DMS79 (cell line): ENCODE data around the gene AIP.
A peak's percentile ranks its signal among the peaks of the same experiment; 100 is the strongest.

Source experiments
- DNase-seq: peaks from one replicate; lab custom pipeline; 2025; lab: John Stamatoyannopoulos, UW

AIP gene

DNA sequence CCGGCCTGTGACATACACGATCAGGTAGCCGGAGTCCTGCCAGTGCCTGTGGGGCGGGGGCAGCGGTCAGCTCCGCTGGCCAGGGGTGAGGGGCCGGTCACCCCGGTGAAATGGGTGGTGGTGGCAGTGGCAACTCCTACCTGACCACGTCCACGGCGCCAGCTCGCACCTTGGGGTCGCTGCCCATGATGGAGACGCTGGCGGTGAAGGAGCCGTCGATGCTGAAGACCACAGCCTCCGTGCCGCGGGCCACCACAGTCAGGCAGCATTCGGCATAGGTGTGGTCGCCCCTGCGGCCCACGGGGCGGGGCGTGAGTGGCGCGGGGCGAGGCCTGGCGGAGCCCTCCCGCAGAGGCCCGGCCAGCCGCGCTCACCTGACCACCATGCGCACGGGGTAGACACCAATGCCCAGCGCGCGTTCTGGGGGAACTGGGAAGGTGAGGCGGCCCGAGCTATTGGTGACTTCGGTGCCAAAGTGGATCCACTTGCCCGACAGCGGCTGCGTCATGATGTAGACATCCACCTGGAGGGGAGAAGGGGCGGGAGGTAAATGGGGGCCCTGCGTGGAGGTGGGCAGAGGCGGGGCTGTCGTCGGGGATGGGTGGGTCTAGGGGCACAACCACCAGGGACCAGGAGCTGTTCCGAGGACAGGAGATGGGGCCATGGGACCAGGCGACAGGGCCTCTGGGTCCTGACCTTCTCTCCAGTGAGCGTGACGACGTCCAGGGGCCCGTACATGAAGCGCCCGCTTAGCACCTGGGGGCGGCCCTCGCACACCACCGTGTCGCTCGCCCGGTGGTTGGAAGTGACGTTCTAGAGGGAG is 10.9 kb downstream of the AIP start:
- DNase-seq, result no peak

DNA sequence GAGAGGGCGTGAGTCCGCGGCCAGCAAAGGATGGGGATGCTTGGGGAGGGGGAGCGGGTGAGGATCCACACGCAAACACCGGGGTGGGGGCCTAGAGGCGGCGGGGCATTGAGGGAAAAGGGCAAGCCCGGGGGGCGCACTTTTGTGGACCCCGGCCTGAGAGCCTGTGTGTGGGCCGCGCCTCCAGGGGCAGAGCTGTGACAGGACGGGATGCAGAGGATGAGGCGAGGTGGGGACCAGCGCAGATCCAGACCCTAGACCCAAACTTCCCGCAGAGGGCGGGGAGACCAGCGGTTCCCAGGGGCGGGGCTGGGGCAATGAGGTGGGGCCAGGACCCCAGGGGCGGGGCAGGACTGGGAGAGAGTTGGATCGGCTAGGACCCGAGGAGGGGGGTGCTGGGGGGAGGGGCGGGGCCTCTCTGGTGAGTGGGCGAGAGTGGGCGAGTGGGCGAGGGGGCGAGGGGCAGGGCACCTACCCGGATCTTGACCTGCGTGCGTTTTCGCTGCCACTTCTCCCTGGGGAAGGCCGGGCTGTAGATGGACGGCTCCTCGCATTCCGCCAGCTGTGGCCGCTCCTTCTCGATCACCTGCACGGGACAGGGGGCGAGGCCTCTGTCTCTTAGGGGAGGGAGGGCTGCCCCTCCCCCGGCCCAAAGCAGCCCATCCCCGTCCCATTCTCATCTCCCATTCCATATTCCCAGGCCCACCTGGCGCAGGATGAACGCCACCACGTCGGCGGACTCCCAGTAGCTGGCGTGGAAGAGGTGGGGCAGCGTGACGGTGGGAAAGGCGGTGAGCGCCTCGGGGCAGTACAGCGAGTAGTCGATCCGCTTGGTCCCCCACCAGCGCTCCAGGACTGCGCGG is 11.8 kb downstream of the AIP start:
- DNase-seq, result no peak

DNA sequence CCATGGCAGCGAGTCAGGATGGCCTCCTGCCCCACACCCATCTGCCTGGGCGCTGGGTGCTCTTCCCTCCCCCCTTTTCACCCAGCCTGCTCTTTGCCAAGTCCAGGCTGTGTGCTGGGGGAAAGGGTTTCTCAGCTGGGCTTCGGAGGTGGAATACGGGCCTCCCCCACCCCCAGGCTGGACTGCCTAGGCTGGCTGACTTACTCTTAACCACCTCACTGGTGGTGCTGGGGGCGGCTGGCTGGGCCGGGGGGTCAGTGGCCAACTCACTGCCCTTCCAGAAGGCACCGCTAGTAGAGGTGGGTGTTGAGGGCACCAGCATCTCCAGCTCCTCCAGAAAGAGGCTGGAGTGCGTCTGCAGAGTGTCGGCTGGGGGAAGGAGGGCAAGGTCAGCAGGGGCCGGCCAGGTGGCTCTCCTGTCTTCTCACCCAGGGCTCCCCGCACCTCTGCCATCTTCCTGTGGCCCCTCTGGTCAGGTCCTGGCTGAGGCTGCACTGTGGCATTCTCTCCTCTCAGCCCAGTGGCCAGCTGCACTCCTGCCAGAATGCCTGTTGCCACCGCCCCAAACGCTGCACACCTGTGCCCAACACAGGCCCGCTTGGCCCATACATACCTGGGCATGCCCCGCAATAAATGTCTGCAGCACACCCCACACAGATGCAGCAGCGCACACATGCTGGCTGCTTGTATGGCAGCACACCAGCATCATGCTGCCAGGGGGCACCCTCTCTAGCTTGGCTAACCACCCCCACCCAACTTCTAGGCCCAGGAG is 12.6 kb downstream of the AIP start:
- no peak for DNase-seq

DNA sequence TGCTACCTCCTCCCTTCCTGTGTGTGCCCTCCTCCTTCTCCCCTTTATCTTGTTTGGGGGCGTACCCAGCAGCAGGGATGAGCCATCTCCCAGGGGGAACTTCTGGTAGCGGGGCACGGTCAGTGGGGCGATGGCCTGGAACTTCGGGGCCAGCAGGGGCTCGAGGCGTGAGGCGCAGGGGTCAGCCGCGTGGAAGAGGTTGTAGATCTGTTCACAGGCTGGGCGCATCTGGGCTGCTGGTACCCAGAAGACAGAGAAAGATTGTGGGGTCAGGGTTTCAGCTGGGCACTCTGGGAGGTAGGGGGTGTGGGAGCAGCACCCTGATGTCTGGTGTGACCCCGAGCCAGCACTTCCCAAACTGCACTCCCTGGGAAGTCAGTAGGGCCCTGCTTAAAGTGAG is 13.3 kb downstream of the AIP start:
- DNase-seq, result no peak

DNA sequence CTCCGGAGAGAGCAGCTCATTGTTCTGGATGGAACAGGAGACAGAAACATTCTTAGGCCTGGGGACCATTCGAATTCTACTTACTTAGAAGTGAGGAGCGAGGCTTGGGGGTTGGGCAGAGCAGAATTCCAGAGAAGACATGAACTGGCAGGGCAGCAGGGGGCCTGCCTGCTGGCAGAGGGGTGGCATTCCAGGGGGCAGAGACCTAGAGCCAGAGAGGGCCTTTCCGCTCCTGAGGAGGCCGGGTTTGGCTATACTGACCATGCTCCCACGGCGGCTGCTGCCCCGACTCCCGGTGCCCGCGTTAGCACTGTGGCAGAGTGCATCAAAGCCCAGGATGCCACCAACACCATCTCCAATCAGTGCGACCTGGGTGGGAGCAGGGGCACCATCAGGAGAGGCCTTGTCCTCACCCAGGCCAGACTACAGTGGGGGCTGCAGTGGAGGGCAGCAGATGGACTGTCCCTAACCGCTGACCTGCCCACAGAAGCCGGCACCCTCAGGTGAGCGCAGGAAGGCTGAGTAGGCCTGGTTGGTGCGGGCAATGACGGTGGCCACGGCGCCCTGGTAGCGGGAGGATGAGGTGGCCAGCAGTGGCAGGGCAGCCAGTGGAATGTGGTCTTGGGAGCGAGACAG is 14.9 kb downstream of the AIP start:
- no peak for DNase-seq

DNA sequence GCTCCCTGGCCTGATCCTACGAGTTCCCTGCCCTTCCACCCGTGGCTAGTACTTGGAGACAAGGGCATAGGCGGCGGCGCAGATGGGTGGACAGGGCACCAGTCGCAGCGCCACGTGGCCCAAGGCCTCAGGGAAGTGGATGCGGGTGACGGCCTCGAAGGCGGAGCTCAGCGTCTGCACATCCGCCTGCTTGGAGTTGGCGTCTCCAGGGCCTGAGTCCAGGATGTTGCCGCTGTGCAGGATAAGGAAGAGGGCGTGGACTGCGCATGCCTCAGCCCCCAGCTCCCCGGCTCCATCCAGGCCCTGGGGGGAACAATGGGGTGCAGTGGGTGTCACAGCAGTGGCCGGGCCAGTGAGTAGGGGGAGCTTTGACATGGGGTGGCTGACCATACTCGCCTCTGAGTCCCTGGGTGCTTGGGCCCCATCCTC is 15.7 kb downstream of the AIP start:
- no peak for DNase-seq

DNA sequence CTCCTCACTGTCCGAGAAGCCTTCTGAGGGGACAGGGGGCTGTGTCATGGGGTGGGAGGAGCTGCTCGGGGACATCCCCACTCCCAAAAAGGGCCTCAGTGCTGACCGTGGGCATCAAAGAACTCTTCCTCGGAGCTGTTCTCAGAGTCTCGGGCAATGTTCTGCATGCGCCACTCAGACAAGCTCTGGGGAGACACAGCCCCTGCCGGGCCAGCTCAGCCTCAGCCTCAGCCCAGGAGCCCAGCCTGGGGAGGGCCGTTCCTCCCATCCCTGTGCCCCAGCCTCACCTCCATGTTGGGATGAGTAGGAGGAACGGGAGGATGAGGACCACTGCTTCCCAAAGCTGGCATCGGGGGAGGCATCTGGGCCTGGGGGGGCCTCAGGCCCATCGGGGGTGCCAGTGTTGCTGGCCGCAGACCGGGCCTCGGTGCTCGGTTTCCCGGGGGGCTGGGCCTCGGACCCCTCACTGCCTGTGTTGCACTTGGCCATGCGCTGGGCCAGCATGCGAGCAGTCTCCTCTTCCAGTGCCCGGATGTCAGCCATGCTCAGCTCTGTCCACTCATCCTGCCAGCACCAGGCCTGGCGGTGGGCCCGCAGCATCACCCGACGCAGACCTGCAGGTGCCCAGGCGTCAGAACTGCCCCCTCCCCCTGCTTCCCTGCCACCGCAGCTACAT is 17.1 kb downstream of the AIP start:
- DNase-seq, result no peak

DNA sequence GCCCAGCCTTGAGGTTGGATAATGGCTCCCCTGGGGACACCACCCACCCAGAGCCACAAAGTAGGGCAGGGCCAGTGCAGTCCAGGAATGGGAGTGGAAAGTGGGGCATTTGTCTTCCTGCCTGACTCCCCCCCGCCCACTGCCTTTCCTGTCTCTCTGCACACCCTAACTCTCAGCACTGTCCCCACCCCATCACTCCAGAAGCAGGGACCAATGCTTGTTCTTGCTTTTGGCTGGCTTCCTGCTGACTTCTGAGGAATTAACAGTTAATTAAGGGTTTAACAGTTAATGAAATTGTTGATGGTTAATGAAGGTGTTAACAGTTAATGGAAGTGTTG is 17.6 kb downstream of the AIP start:
- no peak for DNase-seq

DNA sequence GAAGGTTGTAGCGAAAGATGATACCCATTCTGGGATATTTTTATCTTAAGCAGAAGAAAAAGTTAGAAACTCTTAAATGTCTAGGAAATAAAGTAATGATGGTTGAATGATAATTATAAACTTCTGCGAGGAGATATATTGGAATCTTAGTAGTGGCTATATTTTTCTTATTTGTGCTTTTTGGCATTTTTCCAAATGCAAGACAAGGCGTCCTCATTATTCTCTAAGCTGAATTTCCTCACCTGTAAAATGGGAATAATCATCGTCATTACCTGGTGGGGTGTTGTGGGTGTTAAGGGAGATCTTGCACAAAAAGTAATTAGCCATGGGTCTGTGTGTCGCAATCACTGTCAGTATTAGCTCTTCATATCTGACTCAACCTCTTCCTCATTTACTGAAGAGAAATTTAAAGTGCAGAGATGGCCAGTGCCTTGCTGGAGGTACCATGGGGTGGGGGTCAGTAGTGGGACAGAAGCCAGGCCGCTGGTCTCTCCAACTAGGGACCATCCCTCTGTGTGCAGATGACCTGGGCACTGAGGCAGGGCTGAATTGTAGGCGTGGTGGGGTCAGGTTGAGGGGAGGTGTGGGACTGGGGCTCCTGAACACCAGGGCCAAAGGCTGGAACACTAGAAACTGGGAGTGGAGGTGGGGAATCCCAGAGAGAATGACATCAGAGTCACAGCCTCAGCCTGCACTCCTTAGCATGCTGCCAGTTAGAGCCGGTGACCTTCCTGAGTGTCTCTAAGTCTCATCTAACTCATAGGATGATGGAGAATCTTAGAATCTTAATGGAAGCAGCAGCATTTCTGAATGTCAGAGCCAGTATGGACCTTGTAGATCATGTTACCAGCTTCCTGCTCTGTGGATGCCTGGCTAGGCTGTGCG is 18.2 kb downstream of the AIP start:
- no peak for DNase-seq

DNA sequence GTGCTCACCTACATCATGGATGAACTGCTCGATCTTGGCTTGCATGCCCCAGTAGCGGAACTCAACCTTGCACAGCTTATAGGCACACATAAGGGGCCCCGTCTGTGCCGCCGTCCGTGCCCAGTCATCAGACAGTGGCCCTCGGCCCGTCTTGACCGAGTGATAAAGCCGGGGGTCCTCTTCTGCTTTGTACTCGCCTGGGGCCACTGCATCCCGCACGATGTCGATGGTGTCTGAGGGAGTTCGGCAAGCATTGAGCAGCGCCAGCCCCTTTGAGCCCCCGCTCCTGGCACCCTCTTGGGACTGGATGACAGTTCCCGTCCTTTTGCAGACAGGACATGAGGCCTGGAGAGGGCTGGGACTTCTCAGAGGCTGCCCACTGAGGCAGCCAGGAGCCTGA is 19.0 kb downstream of the AIP start:
- no peak for DNase-seq

DNA sequence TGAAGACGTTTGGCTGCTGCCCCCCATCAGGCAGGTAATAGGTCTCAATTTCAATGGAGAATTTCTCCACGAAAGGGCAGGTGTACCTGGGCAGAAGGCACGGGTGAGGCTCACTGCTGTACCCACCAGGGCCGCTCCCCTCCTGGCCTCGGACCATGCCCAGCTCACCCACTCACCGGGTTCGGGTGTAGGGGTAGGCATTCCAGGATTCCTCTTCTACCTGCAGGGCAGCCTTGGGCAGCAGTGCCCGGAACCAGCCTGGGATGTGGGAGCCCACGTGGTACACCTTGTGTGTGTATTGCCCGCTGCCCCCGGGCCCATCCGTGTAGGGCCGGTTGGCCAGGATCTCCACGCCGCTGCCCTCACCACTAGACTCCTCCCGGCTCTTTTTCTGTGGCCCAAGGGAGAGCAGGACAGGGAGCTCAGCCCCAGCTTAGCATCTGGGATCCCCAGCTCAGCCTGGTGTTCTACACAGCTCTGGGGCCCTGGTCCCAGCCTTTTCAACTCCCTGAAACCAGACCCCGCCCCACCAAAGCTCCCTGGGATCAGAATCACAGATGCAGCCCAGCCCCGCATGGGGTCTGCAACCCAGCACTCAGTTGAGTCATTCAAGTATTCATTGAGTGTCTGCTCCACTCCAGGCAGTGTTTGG is 19.6 kb downstream of the AIP start:
- no peak for DNase-seq

DNA sequence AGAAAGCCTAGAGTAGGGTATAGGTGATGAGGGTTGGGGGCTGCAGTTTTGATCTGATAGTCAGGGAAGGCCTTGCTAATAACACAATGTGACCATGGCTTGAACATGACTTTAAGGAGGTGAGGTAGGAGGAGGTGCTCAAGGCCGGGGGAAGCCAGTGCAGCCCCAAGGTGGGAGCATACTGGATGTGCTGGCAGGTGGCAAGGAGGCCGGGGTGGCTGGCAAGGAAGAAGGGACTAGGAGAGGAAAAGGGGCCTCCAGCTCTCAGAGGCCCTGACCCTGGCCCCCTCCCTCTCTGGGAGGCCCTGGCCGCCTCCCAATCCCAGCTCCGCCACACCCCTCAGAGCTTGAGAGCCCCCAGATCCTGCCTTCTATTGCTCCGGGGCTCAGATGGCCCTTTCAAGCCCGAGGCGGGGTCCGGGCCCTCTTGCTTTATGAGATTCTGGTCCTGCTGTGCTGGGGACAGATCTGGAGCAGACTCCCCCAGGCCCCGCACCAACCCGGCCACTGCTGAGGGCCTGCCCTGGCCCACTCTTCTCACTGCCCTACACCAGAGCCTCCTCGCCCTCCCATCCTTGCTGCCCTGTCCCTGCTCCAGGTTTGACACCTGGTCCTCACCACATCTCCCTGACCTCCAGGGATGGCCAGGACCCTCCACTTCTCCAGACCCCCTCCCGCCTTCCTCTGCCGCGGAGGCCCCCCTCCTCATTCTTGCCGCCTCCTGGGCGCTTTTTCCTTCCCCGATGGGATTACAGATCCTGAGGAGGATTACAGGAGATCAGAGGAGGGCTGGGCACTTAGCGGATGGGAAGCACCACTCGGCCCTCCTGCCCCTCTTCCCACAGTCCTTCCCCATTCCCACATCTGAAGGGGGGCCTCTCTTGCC is 20.5 kb downstream of the AIP start:
- DNase-seq, result no peak

DNA sequence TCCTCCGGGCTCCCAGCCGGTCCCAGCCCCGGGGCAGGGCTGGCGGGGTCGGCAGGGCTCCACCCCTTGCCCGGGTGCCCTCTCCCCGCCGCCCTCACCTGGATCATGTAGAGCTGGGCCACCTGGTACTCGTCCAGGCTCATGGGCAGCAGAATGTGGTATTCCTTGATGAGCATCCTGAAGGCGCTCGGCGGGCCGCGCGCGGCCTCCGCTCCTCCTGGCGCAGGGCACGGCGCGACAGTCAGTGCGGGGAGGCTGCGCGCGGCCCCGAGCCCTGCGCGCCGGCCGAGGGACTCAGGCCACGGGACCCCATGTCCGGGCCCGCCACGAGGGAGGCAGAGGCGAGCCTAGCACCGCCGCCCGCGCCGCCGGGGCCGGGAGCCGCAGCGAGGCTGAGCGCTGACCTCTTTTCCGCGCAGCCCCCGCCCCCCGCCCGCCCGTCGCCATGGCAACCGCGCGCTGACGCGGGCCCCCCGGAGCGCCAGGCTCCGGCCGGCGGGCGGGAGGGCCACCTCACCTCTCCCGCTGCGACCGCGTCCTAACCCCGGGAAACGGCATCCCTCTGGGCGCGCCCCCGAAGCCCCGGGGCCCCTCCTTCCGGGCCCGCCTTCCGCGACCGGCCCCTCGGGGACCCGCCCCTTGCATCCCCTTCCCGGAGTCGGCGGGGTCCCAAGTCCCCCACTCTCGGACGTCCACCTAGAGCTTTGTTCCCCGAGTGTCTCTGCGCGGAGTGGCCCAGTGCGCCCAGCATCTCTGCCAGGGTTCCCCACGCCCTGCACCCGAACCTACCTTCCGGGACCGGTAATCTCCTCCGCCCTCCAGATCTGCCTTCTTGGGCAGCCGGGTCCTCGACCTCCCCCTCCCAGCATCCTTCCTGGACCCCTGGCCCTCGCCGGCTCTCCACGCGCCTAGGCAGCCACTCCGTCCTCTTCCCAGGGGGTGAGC is 21.5 kb downstream of the AIP start:
- DNase-seq, result peak; percentile 2

DNA sequence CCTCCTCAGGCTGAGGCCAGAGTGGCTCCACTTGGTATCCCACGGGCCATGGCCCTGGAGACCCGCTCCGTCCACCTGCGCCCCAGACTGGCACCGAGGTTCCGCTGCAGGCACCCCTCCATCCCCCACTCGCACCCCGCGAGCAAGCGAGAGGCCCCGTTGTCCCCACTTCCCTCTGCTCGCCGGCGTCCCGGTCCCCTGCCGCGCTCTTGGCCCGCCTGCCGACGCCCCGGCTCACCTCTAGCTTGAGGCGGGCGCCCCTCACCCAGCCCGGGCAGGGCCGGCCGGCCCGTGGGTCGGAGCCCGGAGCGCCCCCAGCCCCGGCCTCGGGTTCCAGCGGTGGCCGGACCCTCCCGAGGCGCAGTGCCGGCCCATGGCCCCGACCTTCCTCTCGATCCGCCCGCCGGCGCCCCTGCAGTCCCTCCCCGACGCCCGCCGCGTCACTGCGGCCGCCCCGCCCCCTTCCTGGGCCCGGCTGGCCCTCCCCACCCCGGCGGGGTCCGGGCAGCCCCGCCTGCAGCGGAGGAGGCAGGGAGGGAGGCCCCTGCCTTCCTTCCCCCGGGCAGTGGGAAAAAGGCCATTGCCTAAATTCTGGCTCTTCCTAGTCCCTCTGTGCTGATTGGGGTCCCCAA is 22.2 kb downstream of the AIP start, which contains the start of gene PITPNM1:
TSS of gene PITPNM1 (minus strand) at position 414 of the 632 bp plus-strand sequence. CDS start 1,183 bp downstream, outside the sequence.
- no peak for DNase-seq

DNA sequence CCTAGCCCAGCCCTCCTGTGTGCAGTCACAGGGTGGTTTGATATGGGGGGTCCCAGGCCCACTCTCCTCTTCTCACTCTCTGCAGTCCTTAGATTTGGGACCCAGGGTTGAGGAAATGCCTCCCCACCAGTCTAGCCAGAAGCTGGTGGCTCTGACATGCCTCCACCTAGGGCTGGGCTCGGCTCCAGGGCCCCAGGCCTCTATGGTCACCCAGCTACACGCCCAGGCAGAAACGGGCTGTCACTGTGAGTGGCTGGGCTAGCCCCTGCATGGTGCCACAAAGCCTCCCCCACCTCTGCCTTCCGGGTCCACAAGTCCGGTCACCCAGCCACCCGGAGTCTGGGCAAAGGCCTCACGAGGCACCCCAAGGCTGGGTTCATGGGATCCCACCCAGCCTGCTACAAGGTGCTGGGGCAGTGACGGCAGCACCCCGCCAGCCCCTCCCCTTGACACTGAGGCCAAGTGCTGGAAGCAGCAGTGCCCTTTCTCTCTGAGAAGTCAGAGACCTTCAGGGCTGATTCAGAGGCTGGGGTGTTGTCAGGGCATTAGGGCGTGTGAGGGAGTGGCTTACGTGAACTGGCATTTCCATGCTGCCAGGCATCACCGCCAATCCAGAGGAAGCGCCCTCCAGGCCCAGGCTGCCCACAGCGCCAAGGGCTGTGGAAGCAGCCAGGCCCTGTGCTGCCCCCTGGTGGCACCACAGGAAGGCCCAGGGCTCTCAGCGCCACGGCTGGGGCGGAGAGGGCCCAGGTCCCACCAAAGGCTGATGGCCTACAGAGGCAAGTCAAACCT is 23.0 kb downstream of the AIP start:
- peak; percentile 82 for DNase-seq

DNA sequence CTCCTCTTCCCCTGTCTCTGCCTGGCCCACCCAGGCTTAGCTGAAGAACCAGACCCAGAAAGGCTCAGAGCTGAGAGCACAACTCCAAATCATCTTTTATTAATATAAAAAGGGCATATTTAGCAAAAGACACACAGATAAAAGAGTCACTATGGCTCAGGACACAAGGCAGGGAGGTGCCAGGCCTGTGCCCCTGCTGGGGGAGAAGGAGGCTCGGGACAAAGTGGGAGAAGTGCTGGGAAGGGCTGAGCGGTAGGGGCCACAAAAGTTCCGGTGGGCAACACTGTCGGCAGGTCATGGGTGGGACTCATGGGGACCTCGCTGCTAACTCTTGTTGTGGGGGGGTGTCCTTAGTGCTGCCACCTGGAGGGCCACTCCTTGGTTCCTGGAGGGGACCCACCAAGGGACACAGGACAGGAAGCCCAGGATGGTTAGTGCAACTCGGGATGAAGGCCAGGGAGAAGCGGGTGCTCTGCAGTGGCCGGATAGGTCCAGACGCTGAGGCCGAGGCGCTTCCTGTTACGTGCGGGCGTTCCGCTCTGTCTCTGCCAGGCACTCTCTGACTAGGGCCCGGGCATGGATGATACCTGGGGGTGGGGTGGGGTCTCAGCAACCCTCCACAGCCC is 23.7 kb downstream of the AIP start:
- DNase-seq, result no peak
